GM12878 (cell line): ENCODE measurements around the gene ABHD11. TPM values are rescaled to one million over a fixed set of nuclear protein-coding genes. Genes with fewer than 3 reads are reported as not detected.

ENCODE experiments used
- ATAC-seq: fragments of 200-7000 bp; cut with Tn5 transposase; 3 replicates; pipeline ENCODE4 v1.9.1; 2020; ENCODE audit warnings: mild to moderate bottlenecking, moderate library complexity
- BruUV-seq: library from RNA; stranded (reverse); fragments of 400-500 nt; replicated peaks from 2 replicates; lab custom pipeline; 2021; lab: Mats Ljungman, UMichigan
- CTCF ChIA-PET: fragments of 300-600 bp; sonication (Branson Sonifier 250); formaldehyde crosslinking; extraction: SDS; loops from one replicate; lab custom pipeline; 2021; ENCODE audit warnings: inconsistent platforms; lab: Yijun Ruan, JAX
- POLR2A ChIA-PET: fragments of 350-600 bp; formaldehyde crosslinking; extraction: SDS; loops from one replicate; lab custom pipeline; 2021; ENCODE audit warnings: inconsistent platforms; lab: Charles Lee
- RAD21 ChIA-PET: fragments of 300-600 bp; sonication (Branson Sonifier 250); formaldehyde crosslinking; loops from one replicate; lab custom pipeline; 2023; ENCODE audit warnings: antibody characterized with exemption; ENCODE audit not compliant: unreplicated experiment; lab: Charles Lee
- SMC1A ChIA-PET: fragments of 300-600 bp; sonication (Branson Sonifier 250); formaldehyde crosslinking; loops from one replicate; lab custom pipeline; 2023; ENCODE audit not compliant: unreplicated experiment, uncharacterized antibody; lab: Charles Lee
- DNase-seq: peaks from one replicate; pipeline ENCODE4 v3.0.0-alpha.2; 2011; ENCODE audit warnings: low read depth, low spot score
- FAIRE-seq: peaks from 3 replicates; lab custom pipeline; 2011; peaks lifted over from hg19 to GRCh38; lab: Jason Lieb, UNC
- H2AFZ ChIP-seq: 2 replicates; pipeline ENCODE4 v1.6.0; 2011; ENCODE audit warnings: low read depth, low read length, control low read depth; ENCODE audit not compliant: control insufficient read depth
- H3K27ac ChIP-seq: 2 replicates; pipeline ENCODE4 v1.5.1; 2011; ENCODE audit warnings: control low read depth; ENCODE audit not compliant: control insufficient read depth, insufficient read depth
- H3K27me3 ChIP-seq, 2 experiments: replicated peaks in 1 of 2; 2 replicates each; pipeline versions ENCODE4 v1.6.0 to v1.6.1; 2011; ENCODE audit warnings: low read length in 1 of 2; ENCODE audit not compliant: control insufficient read depth in 2 of 2, insufficient read depth in 2 of 2
- H3K36me3 ChIP-seq, 2 experiments: 2 replicates each; pipeline ENCODE4 v1.5.1; 2011; ENCODE audit warnings: low read length in 1 of 2; ENCODE audit not compliant: control insufficient read depth in 2 of 2, insufficient read depth in 2 of 2
- H3K4me1 ChIP-seq: 2 replicates; pipeline ENCODE4 v1.6.1; 2011; ENCODE audit warnings: mild to moderate bottlenecking, low read length, moderate library complexity, mixed read lengths; ENCODE audit not compliant: control insufficient read depth, insufficient read depth
- H3K4me2 ChIP-seq: 2 replicates; pipeline ENCODE4 v1.6.0; 2011; ENCODE audit warnings: control low read depth; ENCODE audit not compliant: control insufficient read depth, insufficient read depth
- H3K4me3 ChIP-seq: fragments of 200-600 bp; sonication (generic); 2 replicates; pipeline ENCODE4 v1.5.1; 2016
- H3K79me2 ChIP-seq: 2 replicates; pipeline ENCODE4 v1.6.0; 2011; ENCODE audit warnings: low read length; ENCODE audit not compliant: control insufficient read depth, insufficient read depth
- H3K9ac ChIP-seq: 2 replicates; pipeline ENCODE4 v1.8.0; 2011; ENCODE audit warnings: low read length, control low read depth, mixed read lengths; ENCODE audit not compliant: control insufficient read depth, insufficient read depth
- H3K9me3 ChIP-seq: replicated peaks from 3 replicates; pipeline ENCODE4 v1.5.1; 2011; ENCODE audit warnings: mild to moderate bottlenecking, low read length; ENCODE audit not compliant: control insufficient read depth, insufficient read depth
- H4K20me1 ChIP-seq: 2 replicates; pipeline ENCODE4 v1.6.0; 2011; ENCODE audit not compliant: control insufficient read depth, insufficient read depth
- BHLHE40 ChIP-seq, 2 experiments: fragments of 450-650 bp in 1 of 2; IDR thresholded peaks; 2 replicates each; pipeline ENCODE4 v1.6.1; 2011 to 2017; ENCODE audit warnings: low read depth in 2 of 2, borderline replicate concordance in 1 of 2, improper control_type of control experiment in 1 of 2, low read length in 1 of 2, mild to moderate bottlenecking in 1 of 2
- MYB ChIP-seq: fragments of 150-350 bp; IDR thresholded peaks from 2 replicates; pipeline ENCODE4 v1.6.1; 2014; ENCODE audit warnings: mild to moderate bottlenecking, low read depth, low read length, borderline replicate concordance
- NR2C2 ChIP-seq: IDR thresholded peaks from 2 replicates; pipeline ENCODE4 v1.6.1; 2011; ENCODE audit warnings: borderline replicate concordance, low read depth; ENCODE audit not compliant: control insufficient read depth, insufficient read length
- PML ChIP-seq: IDR thresholded peaks from 2 replicates; pipeline ENCODE4 v1.6.1; 2012; ENCODE audit warnings: low read length, inconsistent platforms
- STAT1 ChIP-seq: fragments of 450-650 bp; conservative IDR thresholded peaks from 2 replicates; pipeline ENCODE4 v1.6.1; 2014; ENCODE audit warnings: antibody characterized with exemption, mild to moderate bottlenecking
- WGBS: methylation state at CpG from one replicate; pipeline ENCODE4 v1.1.6; 2016; ENCODE audit warnings: low lambda C conversion rate; ENCODE audit not compliant: insufficient replicate concordance, insufficient coverage; ENCODE audit errors: missing lambda C conversion rate; 5-methylcytosine and 5-hydroxymethylcytosine counted together
- in situ Hi-C: fragments of 300-500 bp; cut with MboI; formaldehyde crosslinking; loops from 9 replicates; pipeline ENCODE4 v1.14.3; 2018; ENCODE audit warnings: mixed read lengths
- intact Hi-C: fragments of 100-400 bp; cut with micrococcal nuclease; formaldehyde crosslinking; loops from one replicate; pipeline ENCODE4 v1.14.2; 2022; ENCODE audit not compliant: unreplicated experiment
- polyA plus RNA-seq, 11 experiments: library from polyadenylated mRNA; depleted of rRNA in 4 of 11; unstranded in 6 of 11; stranded (reverse) in 5 of 11; fragments of >200 nt; fragmentation: Nextera tagmentation in 4 of 11; fragmentation: Illumina TruSeq in 1 of 11; extraction: Ambion mirVana in 4 of 11; extraction: Trizol in 1 of 11; gene quantifications; 1 replicate in 1 of 11; 2 replicates in 10 of 11; pipeline versions ENCODE4 v1.2.1 to v1.2.3, GENCODE V29; 2011 to 2016; ENCODE audit warnings: inconsistent platforms in 2 of 11, missing spikeins in 2 of 11, low read depth in 1 of 11
- total RNA-seq, 4 experiments: library from RNA; depleted of rRNA in 3 of 4; stranded (reverse); fragments of >200 nt in 3 of 4; fragmentation: Illumina TruSeq in 1 of 4; extraction: Trizol in 1 of 4; gene quantifications; 2 replicates each; pipeline versions ENCODE4 v1.2.1 to v1.2.3, GENCODE V29; 2013 to 2021
- TF ChIP-seq, protein P1 (sequence below): IDR thresholded peaks from 2 replicates; pipeline ENCODE4 v1.6.1; 2012; ENCODE audit warnings: improper control_type of control experiment, low read depth, low read length; ENCODE audit not compliant: insufficient replicate concordance
- TF ChIP-seq, protein P2 (sequence below), 3 experiments: IDR thresholded peaks in 2 of 3; conservative IDR thresholded peaks in 1 of 3; 2 replicates each; pipeline ENCODE4 v1.5.1; 2011; ENCODE audit warnings: low read depth in 3 of 3, low read length in 3 of 3, mild to moderate bottlenecking in 3 of 3, control low read depth in 2 of 3, moderate library complexity in 2 of 3, inconsistent platforms in 1 of 3, mixed read lengths in 1 of 3; ENCODE audit not compliant: control insufficient read depth in 2 of 3, insufficient read depth in 1 of 3; ENCODE audit errors: extremely low read depth in 1 of 3

The ABHD11 gene
- total and polyA plus RNA-seq, 10 of the 15 experiments (the other 5 are each of a cell fraction or from before 2014, with no cell fraction given): 2.8 to 24.8 (median 10.1) TPM

- no peak for FAIRE-seq
- no peaks in the 10 kb centered on the region for H3K9me3 ChIP-seq
- intact Hi-C loops (no loop called here), in situ Hi-C loops (no loop called here)
- no peak for DNase-seq
- H3K36me3 ChIP-seq: peaks cover 2 to 19% of the 10 kb centered on the region in 2 experiments
- H3K4me1 ChIP-seq: no peaks in the 10 kb centered on the region
- CTCF ChIA-PET: interaction anchor here (1.0 to 2.0 kb wide), 5 partner anchors 8 to 33 kb away, joined by 3 to 7 read pairs (median 4); no protein-coding TSS in a partner anchor
- H3K27ac ChIP-seq: no peak overlapping the region
- SMC1A ChIA-PET: no interaction called here
- BruUV-seq: no TSS peak
- no peak for TF ChIP-seq NR2C2
- TF ChIP-seq, all 136 proteins: peak for 0
- H3K4me3 ChIP-seq: no peak overlapping the region
- no peak overlapping the region for H2AFZ ChIP-seq
- no peaks in the 10 kb centered on the region for H3K79me2 ChIP-seq
- 58% methylated on average over 8 of the region's 8 CpGs for WGBS
- no peak overlapping the region for H3K4me2 ChIP-seq
- no peaks in the 10 kb centered on the region for H4K20me1 ChIP-seq
- H3K27me3 ChIP-seq: no peaks in the 10 kb centered on the region
- RAD21 ChIA-PET: no interaction called here
- ATAC-seq: no peak
- POLR2A ChIA-PET: no interaction called here
- H3K9ac ChIP-seq: no peak overlapping the region
Measured at GRCh38 chr7:73702226-73702625, 36.4 kb downstream of the ABHD11 start.

DNA sequence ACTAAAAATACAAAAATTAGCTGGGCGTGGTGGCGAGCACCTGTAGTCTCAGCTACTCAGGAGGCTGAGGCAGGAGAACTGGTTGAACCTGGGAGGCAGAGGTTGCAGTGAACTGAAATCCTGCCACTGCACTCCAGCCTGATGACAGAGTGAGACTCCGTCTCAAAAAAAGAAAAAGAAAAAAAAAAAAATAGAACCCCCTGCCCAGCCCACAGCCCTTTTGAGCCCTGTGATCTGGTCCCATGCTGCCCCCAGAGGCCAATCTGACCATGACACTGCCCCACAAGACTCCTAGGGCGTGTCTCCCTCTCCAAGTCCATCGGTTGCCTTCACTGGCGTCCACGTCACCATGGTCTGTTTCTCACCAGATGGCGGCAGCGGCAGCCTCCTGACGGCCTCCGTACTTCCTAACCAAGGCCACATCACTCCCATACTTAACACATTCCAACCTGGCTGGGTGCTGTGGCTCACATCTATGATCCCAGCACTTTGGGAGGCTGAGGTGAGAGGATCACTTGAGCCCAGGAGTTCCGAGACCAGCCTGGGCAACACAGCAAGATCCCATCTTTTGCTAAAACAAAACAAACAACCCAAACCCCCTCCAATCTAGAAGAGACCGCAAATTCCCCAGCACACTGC is 37.1 kb downstream of the ABHD11 start:
- DNase-seq: no peak
- FAIRE-seq: no peak
- SMC1A ChIA-PET: interaction anchor here (1.2 kb wide), 1 partner anchor 33 kb away, joined by 3 read pairs; no protein-coding TSS in a partner anchor
- H2AFZ ChIP-seq: no peak overlapping the region
- POLR2A ChIA-PET: no interaction called here
- H3K36me3 ChIP-seq: peaks cover 2 to 22% of the 10 kb centered on the region in 2 experiments
- no peaks in the 10 kb centered on the region for H3K4me1 ChIP-seq
- no peaks in the 10 kb centered on the region for H4K20me1 ChIP-seq
- intact Hi-C loops (no loop called here), in situ Hi-C loops (no loop called here)
- BruUV-seq: no TSS peak
- 90% methylated on average over 12 of the region's 13 CpGs for WGBS
- no peaks in the 10 kb centered on the region for H3K79me2 ChIP-seq
- RAD21 ChIA-PET: interaction anchor here (0.8 kb wide), 1 partner anchor 95 kb away, joined by 3 read pairs; no protein-coding TSS in a partner anchor
- no peaks in the 10 kb centered on the region for H3K27me3 ChIP-seq
- no peak overlapping the region for H3K4me3 ChIP-seq
- no peak overlapping the region for H3K27ac ChIP-seq
- no peak overlapping the region for H3K9ac ChIP-seq
- no peak overlapping the region for H3K4me2 ChIP-seq
- H3K9me3 ChIP-seq: no peaks in the 10 kb centered on the region
- peak; percentile 70 for ATAC-seq
- CTCF ChIA-PET: interaction anchor here (0.7 to 2.0 kb wide), 4 partner anchors 9 to 33 kb away, joined by 3 to 7 read pairs (median 5); no protein-coding TSS in a partner anchor
- TF ChIP-seq, protein P1, sequence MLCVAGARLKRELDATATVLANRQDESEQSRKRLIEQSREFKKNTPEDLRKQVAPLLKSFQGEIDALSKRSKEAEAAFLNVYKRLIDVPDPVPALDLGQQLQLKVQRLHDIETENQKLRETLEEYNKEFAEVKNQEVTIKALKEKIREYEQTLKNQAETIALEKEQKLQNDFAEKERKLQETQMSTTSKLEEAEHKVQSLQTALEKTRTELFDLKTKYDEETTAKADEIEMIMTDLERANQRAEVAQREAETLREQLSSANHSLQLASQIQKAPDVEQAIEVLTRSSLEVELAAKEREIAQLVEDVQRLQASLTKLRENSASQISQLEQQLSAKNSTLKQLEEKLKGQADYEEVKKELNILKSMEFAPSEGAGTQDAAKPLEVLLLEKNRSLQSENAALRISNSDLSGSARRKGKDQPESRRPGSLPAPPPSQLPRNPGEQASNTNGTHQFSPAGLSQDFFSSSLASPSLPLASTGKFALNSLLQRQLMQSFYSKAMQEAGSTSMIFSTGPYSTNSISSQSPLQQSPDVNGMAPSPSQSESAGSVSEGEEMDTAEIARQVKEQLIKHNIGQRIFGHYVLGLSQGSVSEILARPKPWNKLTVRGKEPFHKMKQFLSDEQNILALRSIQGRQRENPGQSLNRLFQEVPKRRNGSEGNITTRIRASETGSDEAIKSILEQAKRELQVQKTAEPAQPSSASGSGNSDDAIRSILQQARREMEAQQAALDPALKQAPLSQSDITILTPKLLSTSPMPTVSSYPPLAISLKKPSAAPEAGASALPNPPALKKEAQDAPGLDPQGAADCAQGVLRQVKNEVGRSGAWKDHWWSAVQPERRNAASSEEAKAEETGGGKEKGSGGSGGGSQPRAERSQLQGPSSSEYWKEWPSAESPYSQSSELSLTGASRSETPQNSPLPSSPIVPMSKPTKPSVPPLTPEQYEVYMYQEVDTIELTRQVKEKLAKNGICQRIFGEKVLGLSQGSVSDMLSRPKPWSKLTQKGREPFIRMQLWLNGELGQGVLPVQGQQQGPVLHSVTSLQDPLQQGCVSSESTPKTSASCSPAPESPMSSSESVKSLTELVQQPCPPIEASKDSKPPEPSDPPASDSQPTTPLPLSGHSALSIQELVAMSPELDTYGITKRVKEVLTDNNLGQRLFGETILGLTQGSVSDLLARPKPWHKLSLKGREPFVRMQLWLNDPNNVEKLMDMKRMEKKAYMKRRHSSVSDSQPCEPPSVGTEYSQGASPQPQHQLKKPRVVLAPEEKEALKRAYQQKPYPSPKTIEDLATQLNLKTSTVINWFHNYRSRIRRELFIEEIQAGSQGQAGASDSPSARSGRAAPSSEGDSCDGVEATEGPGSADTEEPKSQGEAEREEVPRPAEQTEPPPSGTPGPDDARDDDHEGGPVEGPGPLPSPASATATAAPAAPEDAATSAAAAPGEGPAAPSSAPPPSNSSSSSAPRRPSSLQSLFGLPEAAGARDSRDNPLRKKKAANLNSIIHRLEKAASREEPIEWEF: no peak
- TF ChIP-seq MYB (no peak), STAT1 (no peak), BHLHE40 (IDR thresholded peaks at IDR 0.05; ENCODE audit: borderline replicate concordance in 1 of 2, low read depth in 2 of 2, low read length in 1 of 2) (no peak), PML (no peak)
- TF ChIP-seq, protein P2, sequence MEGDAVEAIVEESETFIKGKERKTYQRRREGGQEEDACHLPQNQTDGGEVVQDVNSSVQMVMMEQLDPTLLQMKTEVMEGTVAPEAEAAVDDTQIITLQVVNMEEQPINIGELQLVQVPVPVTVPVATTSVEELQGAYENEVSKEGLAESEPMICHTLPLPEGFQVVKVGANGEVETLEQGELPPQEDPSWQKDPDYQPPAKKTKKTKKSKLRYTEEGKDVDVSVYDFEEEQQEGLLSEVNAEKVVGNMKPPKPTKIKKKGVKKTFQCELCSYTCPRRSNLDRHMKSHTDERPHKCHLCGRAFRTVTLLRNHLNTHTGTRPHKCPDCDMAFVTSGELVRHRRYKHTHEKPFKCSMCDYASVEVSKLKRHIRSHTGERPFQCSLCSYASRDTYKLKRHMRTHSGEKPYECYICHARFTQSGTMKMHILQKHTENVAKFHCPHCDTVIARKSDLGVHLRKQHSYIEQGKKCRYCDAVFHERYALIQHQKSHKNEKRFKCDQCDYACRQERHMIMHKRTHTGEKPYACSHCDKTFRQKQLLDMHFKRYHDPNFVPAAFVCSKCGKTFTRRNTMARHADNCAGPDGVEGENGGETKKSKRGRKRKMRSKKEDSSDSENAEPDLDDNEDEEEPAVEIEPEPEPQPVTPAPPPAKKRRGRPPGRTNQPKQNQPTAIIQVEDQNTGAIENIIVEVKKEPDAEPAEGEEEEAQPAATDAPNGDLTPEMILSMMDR (IDR thresholded peaks at IDR 0.05 in 2 of 3, conservative IDR thresholded peaks at IDR 0.05 in 1 of 3; ENCODE audit: control insufficient read depth in 2 of 3, extremely low read depth in 1 of 3, insufficient read depth in 1 of 3, low read depth in 3 of 3, low read length in 3 of 3): peak; percentile 31 to 70 (median 61); a peak in 5 of 6 replicates
